Activated CD4-positive, alpha-beta T cell treated with anti-CD3 and anti-CD28 coated beads for 1 hour (primary cell): ENCODE measurements around the gene TMEM250.
"Not testable (repeated sequence)": the region's sequence is repeated elsewhere in the genome, so short reads cannot be mapped to it uniquely, and the experiment has no call there.

Experiments used
- DNase-seq: peaks from one replicate; pipeline ENCODE4 v3.0.0-alpha.2; 2020

Gene TMEM250

DNA sequence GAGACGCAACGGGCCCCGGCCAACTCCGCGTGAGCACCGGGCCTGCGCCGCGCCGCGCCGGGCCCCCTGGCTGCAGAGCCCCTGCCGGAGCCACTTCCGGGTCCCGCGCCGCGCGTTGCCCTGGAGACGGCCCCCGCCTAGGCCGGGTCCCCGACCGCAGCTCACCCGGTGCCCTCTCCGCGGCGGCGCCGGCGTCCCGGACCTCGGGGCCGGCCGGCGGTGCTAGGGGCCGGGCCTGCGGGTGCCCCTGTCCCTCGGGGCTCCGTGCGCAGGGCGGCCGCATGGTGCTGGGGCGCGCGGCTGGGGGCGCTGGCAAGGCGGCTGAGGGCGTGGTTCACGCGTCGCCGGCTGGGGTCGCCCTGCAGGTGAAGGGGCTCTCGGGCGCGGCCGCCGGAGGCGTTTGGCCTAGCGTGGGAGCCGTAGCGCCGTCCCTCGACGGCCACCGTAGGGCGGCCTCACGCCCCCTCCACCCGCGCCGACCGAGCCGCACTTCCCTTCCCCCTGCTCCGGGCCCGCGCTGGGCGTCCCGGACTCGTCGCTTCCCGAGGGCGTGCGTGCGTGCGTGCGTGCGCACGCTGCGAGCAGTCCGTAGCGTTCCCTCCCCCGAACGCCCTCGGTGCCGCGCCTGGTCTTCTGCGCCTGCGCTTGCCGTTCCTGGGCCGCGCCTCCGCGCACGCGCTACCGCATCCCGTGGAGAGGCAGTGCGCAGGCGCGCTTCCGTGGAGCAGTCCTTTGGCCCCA lies at the start of gene TMEM250:
Gene TMEM250 (minus strand): TSS at position 556 of the 741 bp plus-strand sequence. CDS start 1,975 bp downstream, outside the sequence.
- DNase-seq = peak; percentile 96

- no peak for DNase-seq
Observed at GRCh38 chr9:136163248-136163850, 44.7 kb upstream of the TMEM250 start.

GRCh38 chr9:136160995-136161610 lies 42.4 kb upstream of the TMEM250 start:
- no peak for DNase-seq

- DNase-seq = no peak
Observed at GRCh38 chr9:136160381-136160841, 41.7 kb upstream of the TMEM250 start.

DNA sequence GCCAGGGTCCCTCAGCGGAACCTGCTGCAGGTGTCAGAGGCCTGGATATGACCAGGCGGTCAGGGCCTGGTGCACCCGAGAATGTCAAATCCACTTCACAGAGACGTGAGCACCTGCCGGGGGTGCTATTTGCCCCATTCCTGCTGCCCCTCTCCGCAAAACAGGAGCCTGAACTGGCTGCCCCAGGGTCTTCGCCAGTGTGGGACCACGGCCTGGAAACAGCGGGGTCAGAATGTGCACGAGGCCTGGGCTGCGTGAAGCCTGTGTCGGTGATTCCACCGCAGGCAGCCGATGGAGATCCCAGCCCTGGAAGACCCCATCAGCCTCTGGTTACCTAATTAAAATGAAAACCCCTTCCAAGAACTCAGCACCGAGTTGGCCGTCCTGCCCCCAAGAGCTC lies 41.2 kb upstream of the TMEM250 start:
- no peak for DNase-seq

- DNase-seq = no peak
Observed at GRCh38 chr9:136157477-136158265, 39.0 kb upstream of the TMEM250 start.

DNA sequence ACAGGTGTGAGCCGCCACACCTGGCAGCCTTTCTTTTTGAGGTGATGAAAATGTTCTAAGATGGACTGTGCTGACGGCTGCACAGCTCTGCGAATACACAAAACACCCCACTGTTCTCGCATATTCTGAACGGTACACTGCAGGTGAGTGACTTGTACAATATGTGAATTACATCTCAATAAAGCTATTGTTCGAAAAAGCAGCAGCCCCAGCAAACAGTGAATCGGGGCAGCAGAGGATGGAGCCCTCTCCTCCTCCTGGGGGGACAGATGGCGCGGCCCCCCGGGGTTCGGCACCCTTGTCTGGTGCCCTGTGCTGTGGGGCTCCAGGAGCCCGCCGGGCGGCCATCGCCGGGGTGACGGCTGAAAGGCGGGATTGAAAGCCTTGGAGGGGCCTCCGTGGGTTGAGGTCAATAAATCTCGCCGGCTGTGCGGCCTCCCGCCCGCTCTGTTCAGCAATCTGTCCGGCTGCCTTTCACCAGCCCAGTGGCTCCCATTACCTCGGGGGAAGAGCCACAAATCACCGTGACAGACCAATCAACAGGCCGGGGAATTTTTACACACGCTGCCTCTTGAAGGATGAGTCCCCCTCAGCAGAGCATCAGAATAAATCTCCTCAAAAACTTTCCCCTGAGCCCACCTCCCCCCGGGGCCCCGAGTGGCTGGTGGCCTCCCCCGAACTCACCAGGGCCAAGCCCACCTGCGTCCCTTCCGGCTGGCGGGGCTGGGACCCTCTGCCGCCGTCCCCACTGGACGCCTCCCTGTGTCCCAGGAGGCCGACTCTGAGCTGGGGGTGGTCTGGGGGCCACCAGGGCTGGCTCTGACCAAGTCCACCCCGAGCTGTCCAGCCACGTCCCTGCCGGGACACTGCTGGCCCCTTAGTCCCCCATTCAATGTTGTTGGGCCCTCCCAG lies 37.8 kb upstream of the TMEM250 start:
- DNase-seq = no peak

GRCh38 chr9:136155576-136155975 lies 36.9 kb upstream of the TMEM250 start:
- DNase-seq = no peak

- no peak for DNase-seq
Observed at GRCh38 chr9:136154943-136155342, 36.3 kb upstream of the TMEM250 start.

- no peak for DNase-seq
Observed at GRCh38 chr9:136153381-136154065, 34.8 kb upstream of the TMEM250 start.

DNA sequence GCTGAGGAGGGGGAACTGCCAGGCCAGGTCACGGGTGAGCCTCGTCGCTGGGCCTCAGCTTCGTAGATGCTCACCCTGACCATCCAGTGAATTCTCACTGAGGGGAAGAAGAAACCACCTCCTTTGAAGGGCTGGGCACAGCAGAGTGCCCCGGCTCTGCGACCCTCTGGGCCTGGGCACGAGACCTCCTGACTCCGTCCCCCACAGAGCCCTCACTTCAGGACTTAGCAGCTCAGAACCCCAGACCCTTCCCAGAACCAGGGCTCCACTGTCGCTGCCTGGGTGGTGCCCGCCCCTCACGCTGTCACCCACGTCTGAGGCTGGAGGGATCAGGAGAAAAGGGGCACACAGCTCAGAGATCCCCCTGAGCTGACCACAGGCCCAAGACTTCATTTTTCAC lies 34.3 kb upstream of the TMEM250 start:
- DNase-seq = no peak

DNA sequence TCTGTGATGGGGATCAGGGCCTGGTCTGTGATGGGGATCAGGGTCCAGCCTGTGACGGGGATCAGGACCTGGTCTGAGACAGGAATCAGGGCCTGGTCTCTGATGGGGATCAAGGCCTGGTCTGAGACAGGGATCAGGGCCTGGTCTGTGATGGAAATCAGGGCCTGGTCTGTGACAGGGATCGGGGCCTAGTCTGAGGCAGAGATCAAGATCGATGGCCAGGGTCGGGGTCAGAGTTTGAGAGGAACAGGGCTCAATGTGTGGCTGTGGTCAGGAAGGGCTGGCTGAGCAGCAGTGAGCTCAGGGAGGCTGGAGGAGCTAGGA lies 33.8 kb upstream of the TMEM250 start:
- no peak for DNase-seq

GRCh38 chr9:136151848-136152542 lies 33.3 kb upstream of the TMEM250 start:
- DNase-seq = no peak

DNA sequence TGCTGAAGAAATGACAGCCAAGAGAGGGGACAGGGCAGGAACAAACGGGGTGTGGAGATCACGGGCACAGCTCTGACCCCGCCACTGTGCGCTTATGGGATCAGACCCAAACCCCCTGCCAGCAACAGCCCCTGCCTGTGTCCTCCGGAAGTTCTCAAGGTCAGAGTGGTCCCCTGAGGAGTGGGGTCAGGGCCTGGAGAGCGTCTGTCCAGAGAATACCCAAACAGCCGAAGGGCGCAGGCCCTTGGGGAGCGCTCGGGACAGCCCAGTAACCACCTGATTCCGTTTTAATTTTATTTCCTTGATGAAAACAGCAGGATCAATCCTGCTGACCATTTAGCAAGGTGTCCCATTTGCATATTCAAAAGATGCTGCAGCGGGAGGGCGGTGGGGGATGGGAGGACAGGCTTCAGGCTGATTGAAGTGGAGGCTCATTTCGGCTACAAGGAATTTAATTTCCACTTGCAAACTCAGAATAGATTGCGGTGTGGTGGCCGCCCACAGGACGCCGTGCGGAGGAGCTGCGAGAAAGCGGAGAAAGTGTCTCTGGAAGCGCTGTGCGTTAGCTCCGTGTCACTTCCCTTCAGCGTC lies 32.6 kb upstream of the TMEM250 start:
- no peak for DNase-seq

DNA sequence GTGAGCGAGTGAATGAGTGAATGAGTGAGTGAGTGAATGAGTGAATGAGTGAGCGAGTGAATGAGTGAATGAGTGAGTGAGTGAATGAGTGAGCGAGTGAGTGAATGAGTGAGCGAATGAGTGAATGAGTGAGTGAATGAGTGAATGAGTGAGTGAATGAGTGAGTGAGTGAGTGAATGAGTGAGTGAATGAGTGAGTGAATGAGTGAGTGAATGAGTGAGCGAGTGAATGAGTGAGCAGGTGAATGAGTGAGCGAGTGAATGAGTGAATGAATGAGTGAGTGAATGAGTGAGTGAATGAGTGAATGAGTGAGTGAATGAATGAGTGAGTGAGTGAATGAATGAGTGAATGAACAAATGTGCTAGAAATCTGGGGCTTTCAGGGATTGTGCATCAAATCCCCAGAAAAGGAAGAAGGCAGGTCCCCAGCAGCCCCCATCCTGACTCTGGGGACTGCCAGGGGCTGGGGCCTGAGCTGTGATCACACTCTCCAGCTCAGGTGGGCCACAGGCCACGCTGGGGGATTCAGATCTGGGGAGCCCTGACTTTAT lies 32.1 kb upstream of the TMEM250 start:
- DNase-seq = not testable (repeated sequence)

DNA sequence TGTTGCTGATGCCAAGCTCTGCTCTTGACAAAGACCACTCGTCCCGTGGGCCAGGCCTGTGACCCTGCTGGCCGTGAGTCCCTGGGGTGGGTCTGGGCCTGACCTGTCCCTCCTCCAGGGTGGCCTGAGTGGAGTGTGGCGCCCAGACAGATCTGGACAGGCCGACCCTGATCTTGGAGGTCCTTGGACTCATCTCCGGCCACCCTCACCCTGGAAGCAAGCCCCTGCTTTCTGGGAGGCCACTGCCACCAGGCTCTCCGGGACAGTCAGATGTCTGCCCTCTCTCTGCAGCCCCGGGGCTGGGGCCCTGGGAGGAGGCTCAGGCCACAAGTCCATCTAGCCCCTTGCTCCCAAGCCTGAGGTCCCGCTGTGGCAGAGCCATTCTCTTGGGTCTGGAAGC lies 31.2 kb upstream of the TMEM250 start:
- DNase-seq = no peak

DNA sequence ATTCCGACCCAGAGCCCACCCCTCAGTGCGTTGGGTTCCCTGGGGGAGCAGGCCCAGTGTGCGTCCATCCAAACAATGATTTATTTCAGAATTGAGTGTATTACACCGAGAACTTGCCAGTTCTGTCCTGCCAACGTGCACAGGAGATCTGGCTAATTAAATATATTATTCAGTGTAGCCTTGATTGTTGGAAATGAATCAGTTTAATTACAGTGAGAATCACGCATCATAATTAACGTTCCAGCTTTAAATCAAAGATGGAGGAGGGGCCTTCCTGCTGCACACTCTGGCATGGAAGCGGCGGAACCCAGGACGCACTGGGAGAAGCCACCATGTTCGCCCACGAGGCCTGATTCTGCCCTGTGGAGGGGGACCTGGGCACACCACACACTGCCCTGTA lies 30.7 kb upstream of the TMEM250 start:
- no peak for DNase-seq

GRCh38 chr9:136148766-136149165 lies 30.1 kb upstream of the TMEM250 start:
- DNase-seq = no peak

- DNase-seq = no peak
Observed at GRCh38 chr9:136147890-136148714, 29.4 kb upstream of the TMEM250 start.
